GM12892 (cell line): Measurements from ENCODE around the gene EFHD2.

Source experiments
- POLR2A ChIP-seq: IDR thresholded peaks from 2 replicates; pipeline ENCODE4 v1.6.1; 2011; ENCODE audit warnings: low read depth, low read length, control low read depth
- POLR2AphosphoS5 ChIP-seq: IDR thresholded peaks from 2 replicates; pipeline ENCODE4 v1.6.1; 2011; ENCODE audit warnings: low read depth, low read length, control low read depth
- TAF1 ChIP-seq: IDR thresholded peaks from 2 replicates; pipeline ENCODE4 v1.6.1; 2011; ENCODE audit warnings: low read depth, mild to moderate bottlenecking, control low read depth, low read length, borderline replicate concordance

DNA sequence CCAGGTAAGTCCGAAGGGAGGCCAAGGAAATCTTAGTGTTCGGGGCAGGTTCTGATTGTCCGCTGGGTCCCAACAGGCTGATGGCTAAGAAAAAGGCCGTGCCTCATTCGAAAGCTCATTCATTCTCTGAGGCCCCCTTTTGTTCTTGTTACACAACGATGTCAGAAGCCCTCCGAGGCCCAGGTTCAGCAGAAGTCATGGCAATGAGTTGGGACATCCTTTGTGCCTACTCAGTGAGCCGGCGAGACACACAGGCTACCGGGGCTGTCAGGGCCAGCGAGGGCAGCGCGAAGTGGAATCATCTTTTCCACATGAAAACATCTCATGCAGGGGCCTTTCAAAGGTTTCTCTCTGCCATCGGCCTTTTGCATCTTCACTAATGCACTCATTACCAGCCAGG is 49.0 kb upstream of the EFHD2 start:
- no peak for TF ChIP-seq POLR2A
- no peak for TF ChIP-seq POLR2AphosphoS5
- TF ChIP-seq TAF1, result no peak
